Fibroblast of the aortic adventitia (primary cell): ENCODE data around the gene CLEC6A. TPM values are rescaled to one million over a fixed set of nuclear protein-coding genes. Genes with fewer than 3 reads are reported as not detected.
"Not testable (repeated sequence)": the region's sequence is repeated elsewhere in the genome, so short reads cannot be mapped to it uniquely, and the experiment has no call there.

ENCODE experiments used
- DNase-seq: peaks from one replicate; pipeline ENCODE4 v3.0.0-alpha.2; 2010; ENCODE audit warnings: low read depth
- H3K4me3 ChIP-seq: 2 replicates; pipeline ENCODE4 v1.5.1; 2011; ENCODE audit warnings: low read depth, mild to moderate bottlenecking, control low read depth, low read length, moderate library complexity
- total RNA-seq: library from RNA; depleted of rRNA; stranded (reverse); fragments of >200 nt; gene quantifications from 2 replicates; pipeline ENCODE4 v1.2.3, GENCODE V29; 2012; ENCODE audit warnings: low replicate concordance
- TF ChIP-seq, protein P1 (sequence below): IDR thresholded peaks from 2 replicates; pipeline ENCODE4 v1.5.1; 2011; ENCODE audit warnings: mild to moderate bottlenecking, low read length, control low read depth, inconsistent platforms; ENCODE audit not compliant: insufficient read depth

CLEC6A gene
- total RNA-seq, 1 donor, result not detected

DNA sequence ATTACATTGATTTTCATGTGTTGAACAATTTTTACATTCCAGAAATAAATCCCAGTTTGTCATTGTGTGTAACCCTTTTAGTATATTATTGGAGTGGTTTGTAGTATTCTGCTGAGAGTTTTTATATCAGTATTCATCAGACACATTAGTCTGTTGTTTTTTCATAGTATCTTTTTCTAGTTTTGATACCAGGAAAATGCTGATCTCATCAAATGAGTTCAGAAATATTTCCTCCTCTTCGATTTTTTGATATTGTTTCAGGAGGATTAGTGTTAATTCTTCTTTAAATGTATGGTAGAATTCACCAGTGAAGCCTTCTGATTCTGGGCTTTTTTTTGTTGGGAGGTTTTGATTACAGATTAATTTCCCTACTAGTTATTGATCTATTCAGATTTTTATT, 15.3 kb downstream of the CLEC6A start:
- DNase-seq, result no peak
- H3K4me3 ChIP-seq, result no peak overlapping the region
- TF ChIP-seq, protein P1, sequence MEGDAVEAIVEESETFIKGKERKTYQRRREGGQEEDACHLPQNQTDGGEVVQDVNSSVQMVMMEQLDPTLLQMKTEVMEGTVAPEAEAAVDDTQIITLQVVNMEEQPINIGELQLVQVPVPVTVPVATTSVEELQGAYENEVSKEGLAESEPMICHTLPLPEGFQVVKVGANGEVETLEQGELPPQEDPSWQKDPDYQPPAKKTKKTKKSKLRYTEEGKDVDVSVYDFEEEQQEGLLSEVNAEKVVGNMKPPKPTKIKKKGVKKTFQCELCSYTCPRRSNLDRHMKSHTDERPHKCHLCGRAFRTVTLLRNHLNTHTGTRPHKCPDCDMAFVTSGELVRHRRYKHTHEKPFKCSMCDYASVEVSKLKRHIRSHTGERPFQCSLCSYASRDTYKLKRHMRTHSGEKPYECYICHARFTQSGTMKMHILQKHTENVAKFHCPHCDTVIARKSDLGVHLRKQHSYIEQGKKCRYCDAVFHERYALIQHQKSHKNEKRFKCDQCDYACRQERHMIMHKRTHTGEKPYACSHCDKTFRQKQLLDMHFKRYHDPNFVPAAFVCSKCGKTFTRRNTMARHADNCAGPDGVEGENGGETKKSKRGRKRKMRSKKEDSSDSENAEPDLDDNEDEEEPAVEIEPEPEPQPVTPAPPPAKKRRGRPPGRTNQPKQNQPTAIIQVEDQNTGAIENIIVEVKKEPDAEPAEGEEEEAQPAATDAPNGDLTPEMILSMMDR, result no peak

DNA sequence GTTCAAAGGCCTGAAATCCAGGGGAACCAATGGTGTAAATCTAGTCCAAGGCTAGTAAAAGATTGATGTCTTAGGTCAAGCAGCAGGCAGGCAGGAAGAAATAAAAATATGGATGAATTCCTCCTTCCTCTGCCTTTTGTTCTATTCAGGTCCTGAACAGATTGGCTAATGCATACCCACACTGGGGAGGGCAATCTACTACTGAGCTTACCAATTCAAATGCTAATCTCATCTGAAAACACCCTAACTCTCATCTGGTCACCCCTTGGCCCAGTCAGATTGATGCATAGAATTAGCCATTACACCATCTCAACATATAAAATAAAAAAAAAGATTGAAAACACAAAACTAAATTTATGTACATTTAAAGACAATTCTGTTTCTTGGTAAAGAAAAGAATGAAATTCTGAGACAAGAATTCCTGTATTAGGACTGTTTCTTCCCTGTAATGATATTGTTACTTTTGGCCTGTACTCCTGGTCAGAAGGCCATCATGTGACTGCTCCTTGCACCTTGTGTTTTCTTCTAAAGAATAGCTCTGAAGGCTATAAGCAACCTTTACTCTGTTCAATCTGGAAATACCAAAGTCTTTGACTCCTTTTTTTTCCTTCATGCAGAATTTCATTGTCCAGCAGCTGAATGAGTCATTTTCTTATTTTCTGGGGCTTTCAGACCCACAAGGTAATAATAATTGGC, 19.9 kb downstream of the CLEC6A start:
- TF ChIP-seq, protein P1, result no peak
- H3K4me3 ChIP-seq, result no peak overlapping the region
- no peak for DNase-seq

DNA sequence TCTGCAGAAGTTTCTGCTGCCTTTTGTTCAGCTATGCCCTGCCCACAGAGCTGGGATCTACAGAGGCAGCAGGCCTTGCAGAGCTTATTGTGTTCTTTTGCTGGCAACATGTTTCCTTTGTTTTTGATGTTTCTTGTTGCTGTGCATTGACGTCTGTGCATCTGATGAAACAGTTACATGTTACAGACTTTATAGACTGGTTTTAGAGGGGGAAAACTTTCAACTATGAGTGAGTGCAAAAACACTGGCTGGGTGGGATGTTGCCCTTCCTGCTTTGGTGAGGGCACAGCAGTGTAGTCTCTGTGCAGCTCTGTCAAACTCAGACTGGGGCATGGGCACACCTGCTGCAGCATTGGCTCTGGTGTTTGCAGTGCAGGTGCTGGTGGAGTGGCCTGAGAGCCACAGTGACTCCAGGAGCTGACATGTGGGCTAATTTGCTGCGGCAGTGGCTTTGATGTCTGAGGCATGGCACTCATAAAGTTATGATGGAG, 26.9 kb downstream of the CLEC6A start:
- TF ChIP-seq, protein P1, result no peak
- DNase-seq, result no peak
- H3K4me3 ChIP-seq, result no peak overlapping the region

DNA sequence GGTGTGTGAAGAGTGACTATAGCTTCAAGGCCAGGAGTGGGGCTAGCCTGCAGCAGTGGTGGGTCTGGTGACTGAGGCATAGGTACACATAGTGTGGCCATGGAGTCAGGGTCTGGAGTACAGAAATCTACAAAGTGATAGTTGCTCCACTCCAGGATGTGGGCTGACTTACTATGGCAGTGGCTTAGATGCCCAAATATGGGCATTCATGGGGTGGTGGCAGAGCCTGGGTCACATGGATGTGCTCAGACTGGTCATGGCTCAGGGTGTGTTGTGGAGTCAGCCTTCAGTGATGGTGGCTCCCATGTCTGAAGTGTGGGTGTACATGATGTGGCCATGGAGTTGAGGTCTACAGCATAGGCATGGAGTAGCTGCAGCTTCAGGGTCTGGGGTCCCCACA, 27.3 kb downstream of the CLEC6A start:
- TF ChIP-seq, protein P1, result no peak
- no peak for DNase-seq
- no peak overlapping the region for H3K4me3 ChIP-seq

DNA sequence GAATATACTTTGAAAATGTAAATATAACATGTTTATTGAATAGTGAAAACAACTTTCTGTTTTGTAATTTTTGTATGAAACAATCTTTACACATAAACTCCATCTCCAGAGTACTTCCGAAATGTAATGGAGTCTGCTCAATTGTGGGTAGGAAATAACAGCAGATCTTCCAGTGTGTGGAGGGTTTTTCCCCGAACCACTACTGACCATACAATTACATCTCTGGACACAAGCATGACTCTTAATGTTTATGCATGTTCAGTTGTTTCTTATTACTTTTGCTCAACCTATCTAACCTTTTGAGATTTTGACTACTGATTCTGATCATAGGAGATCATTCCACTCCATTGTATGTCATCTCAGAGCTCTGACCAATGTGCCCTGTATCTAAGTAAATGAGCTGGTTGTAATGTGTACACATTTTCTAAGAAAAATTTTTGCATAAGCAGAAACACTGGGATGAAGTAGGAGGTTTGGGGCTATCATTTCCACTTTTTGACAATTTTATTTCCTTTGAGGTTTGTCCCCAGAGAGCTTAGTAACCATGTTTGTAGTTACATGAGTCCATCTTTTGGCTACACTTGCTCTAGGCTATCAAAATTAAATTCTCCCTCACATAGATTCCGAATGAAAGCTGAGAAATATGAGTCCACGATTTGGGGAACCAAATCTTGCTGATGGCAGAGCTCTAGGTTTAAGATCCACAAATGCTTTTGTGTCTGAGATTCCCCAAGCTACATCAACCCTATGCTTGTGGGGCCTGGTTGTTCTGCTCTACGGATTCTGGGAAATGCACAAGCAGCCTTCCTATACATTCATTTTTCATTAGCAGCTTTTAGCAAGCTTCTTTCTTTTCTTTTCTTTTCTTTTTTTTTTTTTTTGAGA, 36.1 kb downstream of the CLEC6A start:
- no peak overlapping the region for H3K4me3 ChIP-seq
- DNase-seq, result no peak
- TF ChIP-seq, protein P1, result no peak

DNA sequence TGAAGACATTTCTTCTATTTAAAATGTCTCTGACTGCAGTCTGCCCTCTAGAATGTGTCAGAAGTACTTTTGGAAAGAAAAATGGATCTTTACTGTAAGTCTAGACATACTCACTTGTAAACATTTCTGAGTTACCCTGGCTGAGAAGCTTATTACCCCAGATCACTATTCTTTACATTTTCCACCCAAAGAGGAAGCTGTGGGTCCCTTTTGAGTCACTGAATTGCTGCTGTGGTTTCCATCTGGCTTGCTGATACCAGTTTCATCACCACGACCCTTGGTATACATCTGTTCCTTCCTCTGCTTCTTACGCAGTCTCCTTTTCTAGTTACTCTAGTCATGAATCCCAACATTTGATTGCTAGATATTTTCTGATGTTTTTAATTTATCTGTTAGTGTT, 37.3 kb downstream of the CLEC6A start:
- TF ChIP-seq, protein P1, result no peak
- H3K4me3 ChIP-seq, result no peak overlapping the region
- no peak for DNase-seq

DNA sequence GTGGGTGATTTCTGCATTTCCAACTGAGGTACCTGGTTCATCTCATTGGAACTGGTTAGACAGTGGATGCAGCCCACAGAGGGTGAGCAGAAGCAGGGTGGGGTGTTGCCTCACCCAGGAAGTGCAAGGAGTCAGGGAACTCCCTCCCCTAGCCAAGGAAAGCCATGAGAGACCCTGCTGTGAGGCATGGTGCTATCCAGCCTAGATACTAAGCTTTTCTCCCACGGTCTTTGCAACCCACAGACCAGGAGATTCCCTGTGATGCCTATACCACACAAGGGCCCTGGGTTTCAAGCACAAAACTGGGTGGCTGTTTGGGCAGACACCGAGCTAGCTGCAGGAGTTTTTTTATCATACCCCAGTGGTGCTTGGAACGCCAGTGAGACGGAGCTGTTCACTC, 39.9 kb downstream of the CLEC6A start:
- not testable (repeated sequence) for H3K4me3 ChIP-seq, DNase-seq

DNA sequence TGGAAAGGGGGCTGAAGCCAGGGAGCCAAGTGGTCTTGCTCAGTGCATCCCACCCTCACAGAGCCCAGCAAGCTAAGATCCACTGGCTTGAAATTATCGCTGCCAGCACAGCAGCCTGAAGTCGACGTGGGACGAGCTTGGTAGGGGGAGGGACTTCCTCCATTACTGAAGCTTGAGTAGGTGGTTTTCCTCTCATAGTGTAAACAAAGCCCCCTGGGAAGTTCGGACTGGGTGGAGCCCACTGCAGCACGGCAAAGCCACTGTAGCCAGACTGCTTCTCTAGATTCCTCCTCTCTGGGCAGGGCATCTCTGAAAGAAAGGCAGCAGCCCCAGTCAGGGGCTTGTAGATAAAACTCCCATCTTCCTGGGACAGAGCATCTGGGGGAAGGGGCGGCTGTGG, 40.3 kb downstream of the CLEC6A start:
- not testable (repeated sequence) for DNase-seq

More for the DNA sequence above, 40.3 kb downstream of the CLEC6A start:
- H3K4me3 ChIP-seq, result not testable (repeated sequence)
